ENCODE measurements around the gene RTN1.

Gene RTN1

DNA sequence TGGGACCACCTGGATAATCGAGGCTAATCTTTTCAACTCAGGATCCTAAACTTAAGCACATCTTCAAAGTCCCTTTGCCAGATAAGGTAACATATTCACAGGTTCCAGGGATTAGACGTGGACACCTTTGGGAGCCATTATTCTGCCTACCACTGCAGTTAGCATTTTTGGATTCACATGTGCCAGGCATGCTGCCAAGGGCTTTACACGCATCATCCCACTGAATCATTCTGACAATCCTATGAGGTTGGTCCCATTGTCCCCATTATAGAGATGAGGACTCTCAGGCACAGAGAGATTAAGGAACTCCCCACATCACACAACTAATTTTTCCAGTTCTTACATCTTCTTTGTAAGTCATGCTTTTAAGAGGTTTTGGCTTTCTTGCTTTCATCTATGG is 34.5 kb downstream of the RTN1 start:
- DNase-seq (ENCODE audit: low spot score): no peak
- TF ChIP-seq, protein P1, sequence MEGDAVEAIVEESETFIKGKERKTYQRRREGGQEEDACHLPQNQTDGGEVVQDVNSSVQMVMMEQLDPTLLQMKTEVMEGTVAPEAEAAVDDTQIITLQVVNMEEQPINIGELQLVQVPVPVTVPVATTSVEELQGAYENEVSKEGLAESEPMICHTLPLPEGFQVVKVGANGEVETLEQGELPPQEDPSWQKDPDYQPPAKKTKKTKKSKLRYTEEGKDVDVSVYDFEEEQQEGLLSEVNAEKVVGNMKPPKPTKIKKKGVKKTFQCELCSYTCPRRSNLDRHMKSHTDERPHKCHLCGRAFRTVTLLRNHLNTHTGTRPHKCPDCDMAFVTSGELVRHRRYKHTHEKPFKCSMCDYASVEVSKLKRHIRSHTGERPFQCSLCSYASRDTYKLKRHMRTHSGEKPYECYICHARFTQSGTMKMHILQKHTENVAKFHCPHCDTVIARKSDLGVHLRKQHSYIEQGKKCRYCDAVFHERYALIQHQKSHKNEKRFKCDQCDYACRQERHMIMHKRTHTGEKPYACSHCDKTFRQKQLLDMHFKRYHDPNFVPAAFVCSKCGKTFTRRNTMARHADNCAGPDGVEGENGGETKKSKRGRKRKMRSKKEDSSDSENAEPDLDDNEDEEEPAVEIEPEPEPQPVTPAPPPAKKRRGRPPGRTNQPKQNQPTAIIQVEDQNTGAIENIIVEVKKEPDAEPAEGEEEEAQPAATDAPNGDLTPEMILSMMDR (IDR thresholded peaks at IDR 0.05): no peak
- Histone ChIP-seq H3K4me3 (no peak overlapping the region), H3K27ac (no peak overlapping the region)

DNA sequence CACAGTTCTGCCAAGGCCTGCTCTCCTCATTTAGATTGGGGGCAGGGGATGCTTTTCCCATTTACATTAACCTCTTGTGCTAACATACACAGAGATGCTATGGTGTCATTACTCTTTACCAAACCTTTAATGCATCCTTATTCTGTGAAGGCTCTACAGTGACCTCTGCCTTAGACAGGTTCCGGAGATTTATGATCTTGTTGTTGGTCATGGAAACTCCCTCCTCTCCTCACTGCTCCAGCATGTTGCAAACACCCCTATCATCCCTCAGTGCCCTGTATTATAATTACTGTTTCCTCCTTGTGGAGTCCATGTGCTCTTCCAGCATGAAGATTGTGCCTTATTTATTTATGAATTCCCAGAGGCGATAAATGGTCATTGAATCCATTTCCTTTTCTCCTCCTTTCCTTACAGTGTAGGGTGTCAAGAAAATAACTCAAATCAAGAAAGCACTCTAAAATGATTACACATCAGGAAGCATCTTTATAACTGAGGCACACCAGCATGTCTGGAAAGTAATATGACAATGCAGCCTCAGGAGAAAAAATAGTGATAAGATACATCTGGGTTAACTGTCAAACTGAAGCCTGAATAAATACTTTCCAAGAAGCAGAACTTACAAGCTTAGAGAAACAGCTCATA is 37.8 kb downstream of the RTN1 start:
- no peak for DNase-seq (ENCODE audit: low spot score)
- H3K27ac ChIP-seq: no peak overlapping the region
- H3K4me3 ChIP-seq: no peak overlapping the region
- TF ChIP-seq, protein P1 (IDR thresholded peaks at IDR 0.05): no peak

DNA sequence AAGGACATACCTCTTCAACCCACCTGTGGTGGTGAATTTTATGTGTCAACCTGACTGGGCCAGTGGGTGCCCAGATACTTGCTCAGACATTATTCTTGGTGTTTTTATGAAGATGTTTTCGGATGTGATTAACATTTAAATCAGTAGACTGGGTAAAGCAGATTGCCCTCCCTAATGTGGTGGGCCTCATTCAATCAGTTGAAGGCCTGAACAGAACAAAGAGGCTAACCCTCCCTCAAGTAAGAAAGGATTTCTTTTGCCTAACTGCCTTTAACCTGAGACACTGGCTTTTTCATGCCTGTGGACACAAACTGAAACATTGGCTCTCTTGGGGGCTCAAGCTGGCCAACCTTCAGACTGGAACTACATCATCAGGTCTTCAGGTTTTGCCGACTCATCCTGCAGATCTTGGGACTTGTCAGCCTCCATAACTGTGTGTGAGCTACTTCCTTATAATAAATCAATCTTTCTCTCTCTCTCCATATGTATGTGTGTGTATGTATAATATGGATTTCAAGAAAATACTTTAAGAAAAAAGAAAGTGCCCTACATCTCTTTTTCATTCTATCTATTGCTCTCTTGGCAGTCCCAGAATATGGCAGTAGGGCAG is 39.4 kb downstream of the RTN1 start:
- no peak overlapping the region for H3K27ac ChIP-seq
- no peak for DNase-seq (ENCODE audit: low spot score)
- TF ChIP-seq, protein P1 (IDR thresholded peaks at IDR 0.05): no peak
- no peak overlapping the region for H3K4me3 ChIP-seq

- DNase-seq (ENCODE audit: low spot score): no peak
- H3K27ac ChIP-seq: no peak overlapping the region
- TF ChIP-seq, protein P1 (IDR thresholded peaks at IDR 0.05): no peak
- no peak overlapping the region for H3K4me3 ChIP-seq
Measured at GRCh38 chr14:59830338-59830734, 40.2 kb downstream of the RTN1 start.

DNA sequence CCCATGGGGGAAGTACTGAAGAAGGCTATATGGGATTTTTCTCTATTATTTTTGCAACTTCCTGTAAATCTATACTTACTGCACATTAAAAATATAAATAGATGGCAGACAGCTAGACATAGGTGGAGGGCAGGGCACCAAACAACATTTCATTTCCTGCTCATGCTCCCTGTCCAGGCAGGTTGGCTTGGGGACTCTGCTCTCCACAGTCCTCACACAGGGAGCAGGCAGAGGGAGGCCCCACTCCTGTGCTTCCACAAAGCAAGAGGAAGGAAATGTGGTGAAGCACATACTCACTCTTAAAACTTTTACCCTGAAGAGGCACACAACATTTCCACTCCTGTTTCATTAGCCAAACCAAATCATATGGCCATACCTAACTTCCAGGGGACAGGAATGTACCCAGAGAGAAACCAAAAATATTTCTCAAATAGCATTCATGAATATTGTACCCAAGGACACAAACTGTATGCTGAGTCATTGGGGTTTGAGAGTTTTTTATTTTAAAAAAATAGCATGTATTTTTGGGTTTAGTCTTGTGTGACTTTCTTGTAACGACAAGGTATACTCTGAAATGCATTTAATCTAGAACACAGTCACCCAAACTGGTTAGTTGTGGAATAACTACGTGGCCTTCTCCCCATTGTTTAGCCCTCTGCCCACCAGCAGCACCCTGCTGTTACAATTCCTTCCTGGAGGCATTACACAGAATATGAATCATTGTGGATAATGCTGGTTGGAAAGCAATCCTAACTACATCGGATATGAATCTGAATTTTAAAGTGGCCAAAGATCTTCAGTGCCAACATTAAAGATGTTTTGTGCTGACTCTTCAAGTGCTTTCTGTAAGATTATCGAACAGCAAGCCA is 40.9 kb downstream of the RTN1 start:
- TF ChIP-seq, protein P1 (IDR thresholded peaks at IDR 0.05): no peak
- H3K4me3 ChIP-seq: no peak overlapping the region
- no peak for DNase-seq (ENCODE audit: low spot score)
- H3K27ac ChIP-seq: no peak overlapping the region

GRCh38 chr14:59828276-59828675 is 42.3 kb downstream of the RTN1 start:
- no peak overlapping the region for H3K27ac ChIP-seq
- no peak overlapping the region for H3K4me3 ChIP-seq
- no peak for DNase-seq (ENCODE audit: low spot score)
- TF ChIP-seq, protein P1 (IDR thresholded peaks at IDR 0.05): no peak
